Measurements from ENCODE around the gene SLC36A4.
"Not testable (repeated sequence)": the region's sequence is repeated elsewhere in the genome, so short reads cannot be mapped to it uniquely, and the experiment has no call there.

Gene SLC36A4

DNA sequence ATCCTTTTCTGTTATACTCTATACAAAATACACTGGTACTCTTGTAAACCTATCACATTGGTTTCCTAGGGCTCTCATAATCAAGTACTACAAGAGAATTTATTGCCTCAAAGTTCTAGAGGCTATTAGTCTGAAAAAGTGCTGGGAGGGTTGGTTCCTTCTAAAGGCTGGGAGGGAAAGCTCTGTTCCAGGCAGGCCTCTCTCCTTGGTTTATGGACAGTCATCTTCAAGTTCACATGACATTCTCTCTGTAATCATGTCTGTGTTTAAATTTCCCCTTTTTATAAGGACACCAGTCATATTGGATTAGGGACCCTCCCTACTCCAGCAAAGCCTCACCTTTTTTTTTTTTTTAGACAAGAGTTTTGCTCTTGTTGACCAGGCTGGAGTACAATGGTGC lies 9.1 kb downstream of the SLC36A4 start:
- POLR2A ChIA-PET, result no interaction called here
- TF ChIP-seq, protein P1, sequence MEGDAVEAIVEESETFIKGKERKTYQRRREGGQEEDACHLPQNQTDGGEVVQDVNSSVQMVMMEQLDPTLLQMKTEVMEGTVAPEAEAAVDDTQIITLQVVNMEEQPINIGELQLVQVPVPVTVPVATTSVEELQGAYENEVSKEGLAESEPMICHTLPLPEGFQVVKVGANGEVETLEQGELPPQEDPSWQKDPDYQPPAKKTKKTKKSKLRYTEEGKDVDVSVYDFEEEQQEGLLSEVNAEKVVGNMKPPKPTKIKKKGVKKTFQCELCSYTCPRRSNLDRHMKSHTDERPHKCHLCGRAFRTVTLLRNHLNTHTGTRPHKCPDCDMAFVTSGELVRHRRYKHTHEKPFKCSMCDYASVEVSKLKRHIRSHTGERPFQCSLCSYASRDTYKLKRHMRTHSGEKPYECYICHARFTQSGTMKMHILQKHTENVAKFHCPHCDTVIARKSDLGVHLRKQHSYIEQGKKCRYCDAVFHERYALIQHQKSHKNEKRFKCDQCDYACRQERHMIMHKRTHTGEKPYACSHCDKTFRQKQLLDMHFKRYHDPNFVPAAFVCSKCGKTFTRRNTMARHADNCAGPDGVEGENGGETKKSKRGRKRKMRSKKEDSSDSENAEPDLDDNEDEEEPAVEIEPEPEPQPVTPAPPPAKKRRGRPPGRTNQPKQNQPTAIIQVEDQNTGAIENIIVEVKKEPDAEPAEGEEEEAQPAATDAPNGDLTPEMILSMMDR (IDR thresholded peaks at IDR 0.05; ENCODE audit: insufficient read depth, low read length, missing control alignments), result no peak
- CTCF ChIA-PET, result interaction anchor here (1.5 kb wide), 1 partner anchor 247 kb away, joined by 4 read pairs; no protein-coding TSS in a partner anchor
- no peak overlapping the region for H3K4me3 ChIP-seq (ENCODE audit: low read depth, low read length)
- DNase-seq (ENCODE audit: low read depth, low spot score), result no peak

DNA sequence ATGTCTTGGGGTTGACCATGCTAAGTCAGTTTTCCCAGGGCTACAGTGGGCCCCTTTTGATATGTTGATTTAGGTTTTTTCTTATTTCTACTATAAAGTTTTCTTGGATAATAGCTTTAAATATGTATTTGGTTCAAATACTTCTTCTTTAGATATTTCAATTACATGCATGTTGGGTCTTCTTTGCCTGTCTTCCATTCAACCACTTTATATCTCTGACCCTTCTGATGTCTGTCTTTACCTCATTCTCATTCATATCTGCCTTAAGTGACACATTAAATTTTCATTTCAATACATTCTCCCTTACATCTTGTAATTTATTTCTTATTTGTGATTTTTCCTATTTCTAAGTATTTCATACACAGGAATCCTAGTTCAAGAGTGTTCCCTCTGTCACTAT lies 10.5 kb downstream of the SLC36A4 start:
- no peak overlapping the region for H3K4me3 ChIP-seq (ENCODE audit: low read depth, low read length)
- DNase-seq (ENCODE audit: low read depth, low spot score), result no peak
- CTCF ChIA-PET, result no interaction called here
- POLR2A ChIA-PET, result no interaction called here
- TF ChIP-seq, protein P1 (IDR thresholded peaks at IDR 0.05; ENCODE audit: insufficient read depth, low read length, missing control alignments), result no peak

DNA sequence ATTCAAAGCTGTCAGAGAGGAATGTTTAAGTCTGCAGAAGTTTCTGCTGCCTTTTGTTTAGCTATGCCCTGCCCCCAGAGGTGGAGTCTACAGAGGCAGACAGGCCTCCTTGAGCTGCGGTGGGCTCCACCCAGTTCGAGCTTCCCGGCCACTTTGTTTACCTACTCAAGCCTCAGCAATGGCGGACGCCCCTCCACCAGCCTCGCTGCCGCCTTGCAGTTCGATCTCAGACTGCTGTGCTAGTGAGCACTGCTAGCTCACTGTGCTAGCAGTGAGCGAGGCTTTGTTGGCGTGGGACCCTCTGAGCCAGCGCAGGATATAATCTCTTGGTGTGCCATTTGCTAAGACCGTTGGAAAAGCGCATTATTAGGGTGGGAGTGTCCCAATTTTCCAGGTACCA lies 19.9 kb downstream of the SLC36A4 start:
- CTCF ChIA-PET, result interaction anchor here (1.0 kb wide), 1 partner anchor 236 kb away, joined by 3 read pairs; no protein-coding TSS in a partner anchor
- H3K4me3 ChIP-seq (ENCODE audit: low read depth, low read length); POLR2A ChIA-PET; DNase-seq (ENCODE audit: low read depth, low spot score): not testable (repeated sequence)

DNA sequence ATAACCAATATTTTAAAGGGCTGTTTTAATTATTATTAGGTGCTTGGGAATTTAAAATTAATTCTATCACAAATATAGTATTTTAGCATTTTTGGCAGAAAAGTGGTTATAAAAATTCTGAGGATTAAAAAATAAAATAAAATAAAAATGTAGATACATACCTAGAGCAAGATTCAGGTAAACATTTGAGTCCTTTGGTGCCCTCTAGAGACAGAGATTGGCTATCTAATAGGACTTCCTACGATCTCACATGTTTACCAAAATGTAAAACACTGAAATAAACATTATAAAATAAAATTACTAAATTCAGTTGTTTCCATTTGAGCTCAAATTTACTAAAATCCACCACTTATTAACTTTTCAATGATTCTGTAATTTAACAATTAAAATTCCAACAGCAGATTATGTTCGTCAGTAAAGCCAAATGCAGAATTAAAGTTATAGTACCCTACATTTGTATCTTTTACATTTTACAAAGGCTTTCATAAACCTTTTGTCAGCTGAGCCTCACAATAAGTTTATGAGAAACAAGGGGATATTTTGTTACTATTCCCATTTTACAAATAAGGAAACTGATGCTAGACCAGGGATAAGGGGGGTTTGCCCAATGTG lies 27.7 kb downstream of the SLC36A4 start:
- POLR2A ChIA-PET, result no interaction called here
- CTCF ChIA-PET, result interaction anchor here (0.6 to 4.2 kb wide), 18 partner anchors 10 to 236 kb away, joined by 3 to 46 read pairs (median 4); partner anchors contain the start of gene MTNR1B
- no peak overlapping the region for H3K4me3 ChIP-seq (ENCODE audit: low read depth, low read length)
- peak; percentile 3 for DNase-seq (ENCODE audit: low read depth, low spot score)
- TF ChIP-seq, protein P1 (IDR thresholded peaks at IDR 0.05; ENCODE audit: insufficient read depth, low read length, missing control alignments), result peak; percentile 40

DNA sequence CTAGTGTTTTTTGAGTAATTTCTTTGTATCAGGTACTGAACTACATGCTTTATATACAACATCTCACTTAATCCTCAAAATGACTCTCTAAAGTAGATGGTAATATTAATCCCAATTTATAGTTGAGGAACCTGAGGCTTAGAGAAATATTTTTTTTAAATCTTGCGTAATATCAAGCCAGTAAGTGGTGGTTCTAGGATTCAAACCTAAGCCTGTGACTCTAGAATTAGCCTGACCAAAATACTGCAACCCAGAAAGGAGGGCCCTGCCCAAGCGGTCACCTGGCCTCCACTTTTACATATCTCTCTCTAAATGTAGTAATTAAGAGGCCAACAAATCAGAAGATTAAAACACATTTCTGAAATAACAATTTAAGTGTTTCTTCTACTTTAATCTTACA lies 28.6 kb downstream of the SLC36A4 start:
- POLR2A ChIA-PET, result no interaction called here
- CTCF ChIA-PET, result interaction anchor here (0.8 to 4.2 kb wide), 11 partner anchors 9 to 235 kb away, joined by 3 to 46 read pairs (median 5); partner anchors contain the start of gene MTNR1B
- TF ChIP-seq, protein P1 (IDR thresholded peaks at IDR 0.05; ENCODE audit: insufficient read depth, low read length, missing control alignments), result no peak
- no peak for DNase-seq (ENCODE audit: low read depth, low spot score)
- H3K4me3 ChIP-seq (ENCODE audit: low read depth, low read length), result no peak overlapping the region

DNA sequence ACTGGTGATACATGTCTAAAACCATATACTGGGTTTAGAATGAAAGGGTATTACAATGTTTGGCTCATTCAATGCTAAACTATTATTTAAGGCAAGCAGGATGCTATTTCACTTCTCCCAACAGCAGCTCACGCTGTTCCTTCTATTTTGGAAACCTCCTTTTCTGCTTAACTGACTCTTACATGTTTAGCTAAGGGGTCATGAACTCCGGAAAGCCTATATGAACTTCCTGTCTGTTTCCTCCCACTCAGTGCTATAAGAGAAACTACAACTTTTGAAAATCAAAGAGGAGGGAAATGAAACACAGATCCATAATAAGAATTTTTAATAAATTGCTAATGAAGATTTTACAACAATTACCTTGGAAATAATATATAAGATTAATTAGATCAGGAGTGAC lies 30.9 kb downstream of the SLC36A4 start:
- DNase-seq (ENCODE audit: low read depth, low spot score), result no peak
- ChIA-PET CTCF (no interaction called here), POLR2A (no interaction called here)
- H3K4me3 ChIP-seq (ENCODE audit: low read depth, low read length), result no peak overlapping the region
- TF ChIP-seq, protein P1 (IDR thresholded peaks at IDR 0.05; ENCODE audit: insufficient read depth, low read length, missing control alignments), result no peak

DNA sequence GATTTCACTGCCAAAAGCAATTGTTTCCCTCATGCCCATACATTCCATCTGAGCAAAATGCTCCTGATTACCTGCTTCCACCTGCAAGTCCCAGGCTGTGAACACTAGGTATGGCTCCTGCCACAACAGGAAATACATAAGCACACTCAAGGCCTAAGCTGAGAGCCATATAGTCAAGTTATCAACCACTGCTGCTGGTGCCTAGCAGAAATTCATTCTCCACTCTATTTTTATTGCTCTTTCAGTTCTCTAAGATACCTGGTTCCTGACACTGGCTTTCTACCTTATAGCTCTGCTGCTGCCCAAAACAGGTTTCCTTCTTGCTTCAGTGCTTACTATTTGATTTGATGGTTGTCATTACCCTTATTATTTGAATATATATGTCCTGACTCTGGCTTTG lies 31.6 kb downstream of the SLC36A4 start:
- POLR2A ChIA-PET, result no interaction called here
- CTCF ChIA-PET, result interaction anchor here (1.2 to 1.5 kb wide), 4 partner anchors 16 to 225 kb away, joined by 3 to 5 read pairs (median 4); no protein-coding TSS in a partner anchor
- no peak for DNase-seq (ENCODE audit: low read depth, low spot score)
- TF ChIP-seq, protein P1 (IDR thresholded peaks at IDR 0.05; ENCODE audit: insufficient read depth, low read length, missing control alignments), result no peak
- no peak overlapping the region for H3K4me3 ChIP-seq (ENCODE audit: low read depth, low read length)

Measured in AG04449 (cell line).